SK-MEL-5 (cell line): ENCODE measurements around the gene TTLL10. TPM values are rescaled to one million over a fixed set of nuclear protein-coding genes. Genes with fewer than 3 reads are reported as not detected.

Source experiments
- DNase-seq: peaks from one replicate; pipeline ENCODE4 v3.0.0-alpha.2; 2016; ENCODE audit warnings: low read depth, low spot score
- in situ Hi-C: cut with HindIII; loops from 2 replicates; pipeline ENCODE4 v1.10.0; 2016; ENCODE audit warnings: low sequenced_read_pairs, high pct_unique_total_duplicates, low pct_unique_long_range_greater_than_20kb
- total RNA-seq: library from RNA; depleted of rRNA; stranded (reverse); fragments of >200 nt; shearing (Covaris generic); gene quantifications from 2 replicates; pipeline ENCODE4 v1.2.3, GENCODE V29; 2014

The TTLL10 gene
- total RNA-seq, 1 experiment from 2014 or later, result not detected

GRCh38 chr1:1206966-1207531 lies 33.4 kb downstream of the TTLL10 start:
- DNase-seq, result no peak
- in situ Hi-C loops, result no loop called here

GRCh38 chr1:1207571-1207892 lies 33.9 kb downstream of the TTLL10 start:
- in situ Hi-C loops, result no loop called here
- no peak for DNase-seq

GRCh38 chr1:1208713-1209433 lies 35.2 kb downstream of the TTLL10 start:
- in situ Hi-C loops, result no loop called here
- DNase-seq, result no peak

- in situ Hi-C loops, result no loop called here
- DNase-seq, result no peak
These were observed 37.3 kb downstream of the TTLL10 start for GRCh38 chr1:1210726-1211540.

- DNase-seq, result no peak
- in situ Hi-C loops, result no loop called here
These were observed 38.1 kb downstream of the TTLL10 start for GRCh38 chr1:1211541-1212441.

- DNase-seq, result no peak
These were observed 39.2 kb downstream of the TTLL10 start for GRCh38 chr1:1212780-1213344.

GRCh38 chr1:1213345-1214265 lies 39.9 kb downstream of the TTLL10 start, which contains the start of gene TNFRSF4:
Gene TNFRSF4, minus strand, starts transcription at chr1:1214153. Its CDS starts 26 bp downstream, at chr1:1214127.
- DNase-seq, result no peak
- in situ Hi-C loops, result no loop called here

More at GRCh38 chr1:1212780-1213344, 39.2 kb downstream of the TTLL10 start:
- in situ Hi-C loops, result no loop called here

- no peak for DNase-seq
- in situ Hi-C loops, result no loop called here
These were observed 41.5 kb downstream of the TTLL10 start for GRCh38 chr1:1215080-1215676.

GRCh38 chr1:1215881-1216605 lies 42.4 kb downstream of the TTLL10 start:
- no peak for DNase-seq
- in situ Hi-C loops, result no loop called here

- no peak for DNase-seq
- in situ Hi-C loops, result no loop called here
These were observed 43.3 kb downstream of the TTLL10 start for GRCh38 chr1:1216770-1217620.

- in situ Hi-C loops, result no loop called here
- no peak for DNase-seq
These were observed 44.2 kb downstream of the TTLL10 start for GRCh38 chr1:1217621-1218523.

- in situ Hi-C loops, result no loop called here
- DNase-seq, result no peak
These were observed 45.0 kb downstream of the TTLL10 start for GRCh38 chr1:1218524-1219200.

GRCh38 chr1:1219341-1219740 lies 45.7 kb downstream of the TTLL10 start:
- in situ Hi-C loops, result no loop called here
- DNase-seq, result no peak
